ENCODE results near the gene OR8D4. TPM values are rescaled to one million over a fixed set of nuclear protein-coding genes. Genes with fewer than 3 reads are reported as not detected.
"Not testable (repeated sequence)": the region's sequence is repeated elsewhere in the genome, so short reads cannot be mapped to it uniquely, and the experiment has no call there.

The OR8D4 gene
- polyA plus RNA-seq, result not detected

DNA sequence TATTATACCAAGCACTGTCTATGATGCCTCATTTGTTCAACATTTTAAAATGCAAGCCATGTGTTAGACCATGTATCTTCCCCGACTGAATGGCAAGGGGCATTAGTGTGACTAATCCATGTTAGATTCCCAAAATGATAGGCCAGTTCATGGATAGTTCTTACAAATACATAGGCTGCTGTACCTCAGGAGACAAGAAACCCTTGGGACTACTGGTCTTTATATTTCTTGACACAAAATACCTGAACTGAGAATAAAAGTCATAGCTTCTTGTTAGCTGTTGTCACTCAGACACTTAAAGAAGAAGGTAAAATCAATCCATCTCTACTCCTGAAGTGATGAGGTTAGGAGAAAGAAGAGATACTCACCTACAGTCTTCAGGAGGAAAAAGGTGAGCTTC lies at the start of gene OR8D4:
Gene OR8D4 (plus strand): TSS at position 301 of the 400 bp plus-strand sequence. CDS start 4,265 bp downstream, outside the sequence.
- no peak within 1 kb of the TSS for H3K4me3 ChIP-seq (ENCODE audit: low read depth in 1 of 2, low read length in 2 of 2)
- H3K27ac ChIP-seq (ENCODE audit: low read depth in 2 of 2, low read length in 1 of 2), result no peak within 1 kb of the TSS
- no peaks in the 10 kb centered on the region for H3K9me3 ChIP-seq (ENCODE audit: control insufficient read depth in 2 of 2, insufficient read depth in 1 of 2, low read depth in 1 of 2, low read length in 1 of 2)
- no peaks in the 10 kb centered on the region for H3K27me3 ChIP-seq (ENCODE audit: control insufficient read depth in 1 of 2, insufficient read depth in 2 of 2, low read length in 2 of 2)
- WGBS, 2 donors, result 91 to 96% methylated on average over 1 of the region's 1 CpG
- no peaks in the 10 kb centered on the region for H3K36me3 ChIP-seq (ENCODE audit: control insufficient read depth in 2 of 2, insufficient read depth in 2 of 2, low read length in 1 of 2)
- no peaks in the 10 kb centered on the region for H3K4me1 ChIP-seq (ENCODE audit: control insufficient read depth in 2 of 2, insufficient read depth in 2 of 2, low read length in 1 of 2)

DNA sequence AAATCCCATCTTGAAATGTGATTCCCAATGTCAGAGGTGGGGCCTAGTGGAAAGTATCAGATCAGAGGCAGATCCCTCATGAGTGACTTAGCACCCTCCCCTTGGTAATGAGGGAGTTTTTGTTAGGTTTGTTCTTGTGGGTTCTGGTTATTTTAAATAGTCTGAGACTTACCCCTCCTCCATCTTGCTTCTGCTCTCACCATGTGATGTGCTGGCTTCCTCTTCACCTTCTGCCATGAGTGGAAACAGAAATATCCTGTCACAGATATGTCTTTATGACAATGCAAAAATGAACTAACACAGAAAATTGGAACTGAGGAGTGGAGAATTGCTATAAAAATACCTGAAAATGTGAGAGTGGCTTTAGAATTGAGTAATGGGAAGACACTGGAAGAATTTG lies 49.6 kb upstream of the OR8D4 start:
- no peaks in the 10 kb centered on the region for H3K27me3 ChIP-seq (ENCODE audit: control insufficient read depth in 1 of 2, insufficient read depth in 2 of 2, low read length in 2 of 2)
- no peaks in the 10 kb centered on the region for H3K4me1 ChIP-seq (ENCODE audit: control insufficient read depth in 2 of 2, insufficient read depth in 2 of 2, low read length in 1 of 2)
- H3K27ac ChIP-seq (ENCODE audit: low read depth in 2 of 2, low read length in 1 of 2), result no peak overlapping the region
- H3K9me3 ChIP-seq (ENCODE audit: control insufficient read depth in 2 of 2, insufficient read depth in 1 of 2, low read depth in 1 of 2, low read length in 1 of 2), result peaks cover 10 to 12% of the 10 kb centered on the region in 2 donors
- H3K4me3 ChIP-seq (ENCODE audit: low read depth in 1 of 2, low read length in 2 of 2), result no peak overlapping the region
- no peaks in the 10 kb centered on the region for H3K36me3 ChIP-seq (ENCODE audit: control insufficient read depth in 2 of 2, insufficient read depth in 2 of 2, low read length in 1 of 2)

DNA sequence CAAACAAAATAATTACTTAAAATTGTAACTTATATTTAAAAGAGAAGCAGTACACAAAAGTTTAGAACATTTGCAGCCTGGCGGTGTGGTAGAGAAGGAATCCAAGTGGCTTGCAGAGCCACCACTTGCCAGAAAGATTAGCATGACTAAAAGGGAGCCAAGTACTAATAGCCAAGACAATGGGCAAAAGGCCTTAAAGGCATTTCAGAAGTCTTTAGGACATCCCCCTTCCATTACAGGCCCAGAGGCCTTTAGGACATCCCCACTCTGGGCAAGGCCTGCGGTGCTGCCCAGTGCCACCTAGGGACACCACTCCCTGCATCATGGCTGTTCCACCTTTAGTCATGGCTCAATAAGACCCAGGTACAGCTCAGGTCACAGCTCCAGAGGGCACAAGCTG lies 48.9 kb upstream of the OR8D4 start:
- WGBS, 2 donors, result 92 to 98% methylated on average over 2 of the region's 2 CpGs
- H3K27me3 ChIP-seq (ENCODE audit: control insufficient read depth in 1 of 2, insufficient read depth in 2 of 2, low read length in 2 of 2), result no peaks in the 10 kb centered on the region
- H3K4me3 ChIP-seq (ENCODE audit: low read depth in 1 of 2, low read length in 2 of 2), result no peak overlapping the region
- H3K4me1 ChIP-seq (ENCODE audit: control insufficient read depth in 2 of 2, insufficient read depth in 2 of 2, low read length in 1 of 2), result no peaks in the 10 kb centered on the region
- H3K36me3 ChIP-seq (ENCODE audit: control insufficient read depth in 2 of 2, insufficient read depth in 2 of 2, low read length in 1 of 2), result no peaks in the 10 kb centered on the region
- peaks cover 10 to 12% of the 10 kb centered on the region in 2 donors for H3K9me3 ChIP-seq (ENCODE audit: control insufficient read depth in 2 of 2, insufficient read depth in 1 of 2, low read depth in 1 of 2, low read length in 1 of 2)
- no peak overlapping the region for H3K27ac ChIP-seq (ENCODE audit: low read depth in 2 of 2, low read length in 1 of 2)

DNA sequence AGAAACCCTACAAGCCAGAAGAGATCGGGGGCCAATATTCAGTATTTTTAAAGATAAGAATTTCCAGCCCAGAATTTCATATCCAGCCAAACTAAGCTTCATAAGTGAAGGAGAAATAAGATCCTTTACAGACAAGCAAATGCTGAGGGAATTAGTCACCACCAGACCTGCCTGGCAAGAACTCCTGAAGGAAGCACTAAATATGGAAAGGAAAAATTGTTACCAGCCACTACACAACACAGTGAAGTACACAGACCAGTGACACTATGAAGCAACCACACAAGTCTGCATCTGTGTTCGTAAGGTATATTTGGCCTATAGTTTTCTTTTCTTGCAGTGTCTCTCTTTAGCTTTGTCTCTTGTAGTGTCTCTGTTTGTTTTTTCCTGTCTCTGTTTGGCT lies 45.5 kb upstream of the OR8D4 start:
- Histone ChIP-seq H3K4me1 (ENCODE audit: control insufficient read depth in 2 of 2, insufficient read depth in 2 of 2, low read length in 1 of 2) (no peaks in the 10 kb centered on the region), H3K4me3 (ENCODE audit: low read depth in 1 of 2, low read length in 2 of 2) (no peak overlapping the region), H3K27ac (ENCODE audit: low read depth in 2 of 2, low read length in 1 of 2) (no peak overlapping the region), H3K36me3 (ENCODE audit: control insufficient read depth in 2 of 2, insufficient read depth in 2 of 2, low read length in 1 of 2) (no peaks in the 10 kb centered on the region), H3K27me3 (ENCODE audit: control insufficient read depth in 1 of 2, insufficient read depth in 2 of 2, low read length in 2 of 2) (no peaks in the 10 kb centered on the region), H3K9me3 (ENCODE audit: control insufficient read depth in 2 of 2, insufficient read depth in 1 of 2, low read depth in 1 of 2, low read length in 1 of 2) (peaks cover 7 to 10% of the 10 kb centered on the region in 2 donors)
- WGBS, 2 donors, result 85 to 88% methylated on average over 2 of the region's 2 CpGs

DNA sequence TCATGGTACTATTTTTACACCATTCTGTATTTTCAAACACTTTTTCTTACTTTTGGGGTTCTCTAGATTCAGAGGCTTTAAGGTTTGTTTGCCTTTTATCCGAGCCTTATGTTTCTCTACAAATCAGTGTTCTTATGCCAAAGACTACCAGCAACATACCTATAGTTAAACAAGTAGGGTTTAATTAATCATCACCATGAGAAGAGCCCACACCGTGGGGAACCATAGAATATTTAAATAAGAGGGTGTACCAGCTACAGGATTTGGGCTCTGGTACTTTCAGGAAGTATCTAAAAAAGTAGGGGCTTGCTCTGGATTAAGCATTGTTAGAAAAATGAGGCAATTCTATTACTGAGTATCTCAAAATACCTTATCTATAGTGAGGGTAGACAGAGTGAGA lies 42.2 kb upstream of the OR8D4 start:
- H3K36me3 ChIP-seq (ENCODE audit: control insufficient read depth in 2 of 2, insufficient read depth in 2 of 2, low read length in 1 of 2), result no peaks in the 10 kb centered on the region
- H3K27me3 ChIP-seq (ENCODE audit: control insufficient read depth in 1 of 2, insufficient read depth in 2 of 2, low read length in 2 of 2), result no peaks in the 10 kb centered on the region
- H3K4me1 ChIP-seq (ENCODE audit: control insufficient read depth in 2 of 2, insufficient read depth in 2 of 2, low read length in 1 of 2), result no peaks in the 10 kb centered on the region
- no peak overlapping the region for H3K4me3 ChIP-seq (ENCODE audit: low read depth in 1 of 2, low read length in 2 of 2)
- 33 to 36% methylated on average over 2 of the region's 2 CpGs for WGBS, 2 donors
- peaks cover 0 to under 1% of the 10 kb centered on the region in 2 donors for H3K9me3 ChIP-seq (ENCODE audit: control insufficient read depth in 2 of 2, insufficient read depth in 1 of 2, low read depth in 1 of 2, low read length in 1 of 2)
- no peak overlapping the region for H3K27ac ChIP-seq (ENCODE audit: low read depth in 2 of 2, low read length in 1 of 2)

DNA sequence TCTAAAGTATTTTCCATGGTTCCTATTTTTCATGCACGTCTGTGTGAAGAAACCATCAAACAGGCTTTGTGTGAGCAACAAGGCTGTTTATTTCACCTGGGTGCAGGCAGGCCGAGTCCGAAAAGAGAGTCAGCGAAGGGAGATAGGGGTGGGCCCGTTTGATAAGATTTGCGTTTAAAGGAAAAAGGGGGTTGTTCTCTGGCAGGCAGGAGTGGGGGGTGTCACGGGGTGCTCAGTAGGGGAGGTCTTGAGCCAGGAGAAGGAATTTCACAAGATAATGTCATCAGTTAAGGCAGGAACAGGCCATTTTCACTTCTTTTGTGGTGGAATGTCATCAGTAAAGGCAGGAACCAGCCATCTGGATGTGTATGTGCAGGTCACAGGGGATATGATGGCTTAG lies 36.7 kb upstream of the OR8D4 start:
- not testable (repeated sequence) for H3K4me3 ChIP-seq (ENCODE audit: low read depth in 1 of 2, low read length in 2 of 2); H3K9me3 ChIP-seq (ENCODE audit: control insufficient read depth in 2 of 2, insufficient read depth in 1 of 2, low read depth in 1 of 2, low read length in 1 of 2); H3K27me3 ChIP-seq (ENCODE audit: control insufficient read depth in 1 of 2, insufficient read depth in 2 of 2, low read length in 2 of 2); H3K36me3 ChIP-seq (ENCODE audit: control insufficient read depth in 2 of 2, insufficient read depth in 2 of 2, low read length in 1 of 2); H3K4me1 ChIP-seq (ENCODE audit: control insufficient read depth in 2 of 2, insufficient read depth in 2 of 2, low read length in 1 of 2); H3K27ac ChIP-seq (ENCODE audit: low read depth in 2 of 2, low read length in 1 of 2)
- WGBS, 2 donors, result 23 to 51% methylated on average over 7 of the region's 7 CpGs

DNA sequence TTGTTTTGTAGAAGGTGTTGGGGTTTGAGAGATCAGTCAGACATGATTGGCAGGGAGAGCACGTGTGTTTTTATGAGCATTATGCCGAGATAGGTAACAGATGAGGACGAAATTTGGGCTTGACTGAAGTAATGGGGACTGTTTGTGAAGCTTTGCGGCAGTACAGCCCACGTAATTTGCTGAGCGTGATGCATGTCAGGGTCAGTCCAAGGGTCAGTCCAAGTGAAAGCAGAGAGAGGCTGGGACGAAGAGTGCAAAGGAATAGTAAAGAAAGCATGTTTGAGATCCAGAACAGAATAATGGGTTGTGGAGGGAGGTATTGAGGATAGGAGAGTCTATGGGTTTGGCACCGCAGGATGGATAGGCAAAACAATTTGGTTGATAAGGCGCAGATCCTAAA lies 34.2 kb upstream of the OR8D4 start:
- WGBS, 2 donors, result 65 to 69% methylated on average over 9 of the region's 9 CpGs
- H3K36me3 ChIP-seq (ENCODE audit: control insufficient read depth in 2 of 2, insufficient read depth in 2 of 2, low read length in 1 of 2); H3K4me3 ChIP-seq (ENCODE audit: low read depth in 1 of 2, low read length in 2 of 2); H3K4me1 ChIP-seq (ENCODE audit: control insufficient read depth in 2 of 2, insufficient read depth in 2 of 2, low read length in 1 of 2); H3K27ac ChIP-seq (ENCODE audit: low read depth in 2 of 2, low read length in 1 of 2); H3K9me3 ChIP-seq (ENCODE audit: control insufficient read depth in 2 of 2, insufficient read depth in 1 of 2, low read depth in 1 of 2, low read length in 1 of 2); H3K27me3 ChIP-seq (ENCODE audit: control insufficient read depth in 1 of 2, insufficient read depth in 2 of 2, low read length in 2 of 2): not testable (repeated sequence)

DNA sequence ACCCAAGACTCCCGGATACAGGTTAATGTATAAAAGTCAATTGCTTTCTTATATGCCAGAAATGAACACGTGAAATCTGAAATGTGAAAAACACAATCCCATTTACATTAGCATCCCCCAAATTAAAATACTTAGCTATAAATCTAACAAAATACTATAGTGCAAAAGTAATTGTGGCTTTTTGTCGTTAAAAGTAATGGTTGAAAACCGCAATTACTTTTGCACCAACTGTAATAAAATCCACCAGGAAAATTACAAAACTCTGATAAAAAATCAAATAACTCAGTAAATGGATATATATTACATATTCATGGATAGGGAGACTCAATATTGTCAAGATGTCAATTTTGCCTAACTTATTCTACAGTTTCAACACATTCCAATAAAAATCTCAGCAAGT lies 21.1 kb upstream of the OR8D4 start:
- 89 to 93% methylated on average over 4 of the region's 4 CpGs for WGBS, 2 donors
- no peaks in the 10 kb centered on the region for H3K27me3 ChIP-seq (ENCODE audit: control insufficient read depth in 1 of 2, insufficient read depth in 2 of 2, low read length in 2 of 2)
- no peaks in the 10 kb centered on the region for H3K9me3 ChIP-seq (ENCODE audit: control insufficient read depth in 2 of 2, insufficient read depth in 1 of 2, low read depth in 1 of 2, low read length in 1 of 2)
- no peaks in the 10 kb centered on the region for H3K36me3 ChIP-seq (ENCODE audit: control insufficient read depth in 2 of 2, insufficient read depth in 2 of 2, low read length in 1 of 2)
- H3K4me3 ChIP-seq (ENCODE audit: low read depth in 1 of 2, low read length in 2 of 2), result no peak overlapping the region
- H3K4me1 ChIP-seq (ENCODE audit: control insufficient read depth in 2 of 2, insufficient read depth in 2 of 2, low read length in 1 of 2), result no peaks in the 10 kb centered on the region
- no peak overlapping the region for H3K27ac ChIP-seq (ENCODE audit: low read depth in 2 of 2, low read length in 1 of 2)

DNA sequence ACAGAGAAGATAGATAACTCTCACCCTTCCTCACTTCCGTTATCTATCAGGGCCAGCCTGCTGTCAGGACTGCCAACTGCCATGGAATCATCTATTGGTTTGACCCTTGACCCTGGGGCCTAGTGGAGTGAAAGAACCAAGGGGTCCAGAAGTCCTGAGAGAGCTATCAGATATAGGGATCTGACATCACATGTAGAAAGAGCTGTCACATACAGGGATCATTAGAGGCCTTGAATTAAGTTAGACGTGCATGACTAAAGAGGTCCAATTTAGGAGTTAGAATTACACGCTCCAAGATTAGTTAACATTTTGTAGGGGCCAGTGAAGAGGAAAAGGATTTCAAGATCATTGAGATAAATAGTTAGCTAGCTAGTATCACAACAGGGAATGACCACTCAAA lies 16.4 kb upstream of the OR8D4 start, which contains the start of gene TMEM225:
Gene TMEM225 (minus strand): TSS at position 101 of the 400 bp plus-strand sequence. CDS start 245 bp downstream, outside the sequence.
- WGBS, 2 donors, result 86 to 89% methylated on average over 3 of the region's 3 CpGs
- Histone ChIP-seq H3K4me1 (ENCODE audit: control insufficient read depth in 2 of 2, insufficient read depth in 2 of 2, low read length in 1 of 2) (no peaks in the 10 kb centered on the region), H3K9me3 (ENCODE audit: control insufficient read depth in 2 of 2, insufficient read depth in 1 of 2, low read depth in 1 of 2, low read length in 1 of 2) (no peaks in the 10 kb centered on the region), H3K27me3 (ENCODE audit: control insufficient read depth in 1 of 2, insufficient read depth in 2 of 2, low read length in 2 of 2) (no peaks in the 10 kb centered on the region), H3K27ac (ENCODE audit: low read depth in 2 of 2, low read length in 1 of 2) (no peak within 1 kb of the TSS), H3K4me3 (ENCODE audit: low read depth in 1 of 2, low read length in 2 of 2) (no peak within 1 kb of the TSS), H3K36me3 (ENCODE audit: control insufficient read depth in 2 of 2, insufficient read depth in 2 of 2, low read length in 1 of 2) (no peaks in the 10 kb centered on the region)

DNA sequence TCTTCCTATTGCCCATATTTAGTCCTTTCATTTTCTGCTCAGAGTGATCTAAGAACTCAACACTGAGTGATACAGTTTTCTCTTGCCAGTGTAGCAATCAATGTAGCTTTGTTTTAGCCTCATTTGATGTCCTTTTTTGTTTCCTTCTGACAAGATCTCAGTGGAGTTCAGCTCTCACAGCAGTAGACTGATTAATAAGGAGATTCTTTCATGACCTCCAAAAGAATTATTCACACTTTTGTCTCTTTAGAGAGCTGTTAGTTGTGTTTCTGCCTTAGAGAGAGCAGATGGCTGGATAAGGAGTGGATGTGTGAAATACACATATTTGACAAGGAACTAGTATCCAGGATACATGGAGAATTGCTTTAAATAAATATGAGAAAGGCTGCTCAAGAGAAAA lies 9.9 kb upstream of the OR8D4 start:
- H3K9me3 ChIP-seq (ENCODE audit: control insufficient read depth in 2 of 2, insufficient read depth in 1 of 2, low read depth in 1 of 2, low read length in 1 of 2), result no peaks in the 10 kb centered on the region
- no peak overlapping the region for H3K4me3 ChIP-seq (ENCODE audit: low read depth in 1 of 2, low read length in 2 of 2)
- no peak overlapping the region for H3K27ac ChIP-seq (ENCODE audit: low read depth in 2 of 2, low read length in 1 of 2)
- H3K27me3 ChIP-seq (ENCODE audit: control insufficient read depth in 1 of 2, insufficient read depth in 2 of 2, low read length in 2 of 2), result no peaks in the 10 kb centered on the region
- H3K36me3 ChIP-seq (ENCODE audit: control insufficient read depth in 2 of 2, insufficient read depth in 2 of 2, low read length in 1 of 2), result no peaks in the 10 kb centered on the region
- H3K4me1 ChIP-seq (ENCODE audit: control insufficient read depth in 2 of 2, insufficient read depth in 2 of 2, low read length in 1 of 2), result no peaks in the 10 kb centered on the region
